A549 (cell line): ENCODE results near the gene NEXN.

ENCODE experiments used
- BCL3 ChIP-seq: fragments of >200 bp; sonication (Bioruptor Twin); formaldehyde crosslinking; IDR thresholded peaks from 3 replicates; pipeline ENCODE4 v1.6.1; 2016
- BHLHE40 ChIP-seq: IDR thresholded peaks from 2 replicates; pipeline ENCODE4 v1.6.1; 2012; ENCODE audit warnings: low read depth, low read length, inconsistent platforms
- CHD4 ChIP-seq: fragments of 200-600 bp; sonication (generic); IDR thresholded peaks from 2 replicates; pipeline ENCODE4 v1.6.1; 2016; ENCODE audit warnings: antibody characterized with exemption, mild to moderate bottlenecking, borderline replicate concordance
- CTCF ChIP-seq: fragments of >200 bp; sonication (Bioruptor Twin); formaldehyde crosslinking; IDR thresholded peaks from 3 replicates; pipeline ENCODE4 v1.5.1; 2016
- HES2 ChIP-seq: fragments of >200 bp; sonication (Bioruptor Twin); formaldehyde crosslinking; IDR thresholded peaks from 2 replicates; pipeline ENCODE4 v1.6.1; 2016
- HEYL ChIP-seq: fragments of 250-450 bp; sonication (Bioruptor Pico); IDR thresholded peaks from 2 replicates; pipeline ENCODE4 v1.8.0; 2021; ENCODE audit warnings: mild to moderate bottlenecking, moderate library complexity
- HMGXB4 ChIP-seq: fragments of 250-450 bp; sonication (Bioruptor Pico); IDR thresholded peaks from 2 replicates; pipeline ENCODE4 v1.5.0; 2021; ENCODE audit warnings: mild to moderate bottlenecking, moderate library complexity, borderline replicate concordance
- HOXB5 ChIP-seq: fragments of 250-450 bp; sonication (Bioruptor Pico); IDR thresholded peaks from 2 replicates; pipeline ENCODE4 v1.5.0; 2020; ENCODE audit warnings: mild to moderate bottlenecking, moderate library complexity
- NR3C1 ChIP-seq: fragments of >200 bp; sonication (Bioruptor Twin); formaldehyde crosslinking; IDR thresholded peaks from 3 replicates; pipeline ENCODE4 v1.6.1; 2017
- POLR2A ChIP-seq: IDR thresholded peaks from 2 replicates; pipeline ENCODE4 v1.6.1; 2012; ENCODE audit warnings: mild to moderate bottlenecking, low read length
- POLR2AphosphoS2 ChIP-seq: conservative IDR thresholded peaks from 2 replicates; pipeline ENCODE4 v1.6.1; 2012; ENCODE audit warnings: low read length, improper control_type of control experiment, inconsistent platforms
- RAD21 ChIP-seq, 2 experiments: fragments of >200 bp in 1 of 2; sonication (Bioruptor Twin) in 1 of 2; formaldehyde crosslinking in 1 of 2; IDR thresholded peaks in 1 of 2; conservative IDR thresholded peaks in 1 of 2; 2 replicates in 1 of 2; 3 replicates in 1 of 2; pipeline ENCODE4 v1.6.1; 2012 to 2018; ENCODE audit warnings: inconsistent platforms in 1 of 2
- SREBF2 ChIP-seq: fragments of 450-650 bp; IDR thresholded peaks from 2 replicates; pipeline ENCODE4 v1.6.1; 2014; ENCODE audit warnings: mild to moderate bottlenecking, moderate library complexity

GRCh38 chr1:77945345-77945744, 56.9 kb downstream of the NEXN start:
- TF ChIP-seq POLR2AphosphoS2 (no peak), HEYL (CRISPR knock-in tag) (no peak), BHLHE40 (no peak), RAD21 (conservative IDR thresholded peaks at IDR 0.05 in 1 of 2, IDR thresholded peaks at IDR 0.05 in 1 of 2) (no peak), HOXB5 (CRISPR knock-in tag) (no peak), CTCF (no peak), HES2 (no peak), CHD4 (no peak), HMGXB4 (CRISPR knock-in tag) (no peak), POLR2A (no peak), NR3C1 (no peak), BCL3 (no peak), SREBF2 (no peak)
